AG10803 (cell line): ENCODE data around the gene MYL5.
A peak's percentile ranks its signal among the peaks of the same experiment; 100 is the strongest.

Source experiments
- DNase-seq: peaks from one replicate; pipeline ENCODE4 v3.0.0; 2010; ENCODE audit warnings: low read depth
- H3K4me3 ChIP-seq: 2 replicates; pipeline ENCODE4 v1.5.1; 2011; ENCODE audit warnings: mild to moderate bottlenecking, low read length, control low read depth
- CTCF ChIP-seq: conservative IDR thresholded peaks from 2 replicates; pipeline ENCODE4 v1.5.1; 2011; ENCODE audit warnings: mild to moderate bottlenecking, low read length, control low read depth, inconsistent platforms

Gene MYL5

GRCh38 chr4:686413-687040 is 12.2 kb downstream of the MYL5 start:
- DNase-seq, result no peak
- no peak overlapping the region for H3K4me3 ChIP-seq
- no peak for TF ChIP-seq CTCF

DNA sequence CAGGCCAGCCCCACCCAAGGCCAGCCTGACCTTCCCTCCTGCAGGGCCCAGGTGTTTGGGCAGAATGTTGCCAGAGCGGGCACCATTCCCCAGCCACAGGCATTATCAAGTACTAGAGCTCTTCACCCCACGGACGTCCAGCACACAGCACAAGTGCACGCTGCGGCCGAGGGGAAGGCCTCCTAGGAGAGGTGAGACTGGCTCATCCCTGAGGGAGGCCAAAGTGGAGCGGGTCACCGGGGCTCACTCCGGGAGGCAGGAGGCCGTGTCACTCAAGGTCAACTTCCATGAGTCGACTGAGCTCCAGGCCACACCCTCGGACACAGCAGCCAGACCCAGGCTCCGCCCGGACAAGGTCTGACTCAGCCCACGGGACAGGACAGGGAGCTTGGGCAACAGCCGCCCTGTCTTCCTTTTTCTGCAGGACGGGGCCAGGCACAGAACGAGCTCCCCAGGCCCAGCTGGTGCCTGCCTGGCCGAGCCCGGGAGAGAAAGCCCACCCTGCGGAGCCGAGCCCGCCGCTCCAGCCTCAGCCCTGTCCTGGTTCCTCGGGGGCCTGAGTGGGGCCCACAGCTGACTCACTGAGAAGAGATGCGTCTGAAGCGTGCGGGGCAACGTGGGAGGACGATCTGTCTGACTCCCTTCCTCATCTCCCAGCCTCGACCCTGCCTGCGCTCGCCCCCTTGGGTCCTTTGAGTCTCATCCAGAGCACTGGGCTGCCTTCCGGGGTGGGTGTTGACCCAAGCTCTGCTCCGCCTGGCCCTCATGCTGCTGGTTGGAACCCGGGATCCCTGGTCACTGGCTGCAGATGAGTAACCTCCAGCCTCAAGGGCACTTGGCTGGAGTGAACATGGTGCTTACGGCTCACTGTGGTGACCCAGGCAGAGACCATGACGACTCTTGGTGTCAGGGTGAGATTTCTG is 13.0 kb downstream of the MYL5 start:
- peak overlapping the region; percentile 61 for H3K4me3 ChIP-seq
- DNase-seq, result peak; percentile 87
- no peak for TF ChIP-seq CTCF

- DNase-seq, result no peak
- H3K4me3 ChIP-seq, result peak overlapping the region; percentile 61
- no peak for TF ChIP-seq CTCF
Observed at GRCh38 chr4:687971-688853, 13.9 kb downstream of the MYL5 start.

DNA sequence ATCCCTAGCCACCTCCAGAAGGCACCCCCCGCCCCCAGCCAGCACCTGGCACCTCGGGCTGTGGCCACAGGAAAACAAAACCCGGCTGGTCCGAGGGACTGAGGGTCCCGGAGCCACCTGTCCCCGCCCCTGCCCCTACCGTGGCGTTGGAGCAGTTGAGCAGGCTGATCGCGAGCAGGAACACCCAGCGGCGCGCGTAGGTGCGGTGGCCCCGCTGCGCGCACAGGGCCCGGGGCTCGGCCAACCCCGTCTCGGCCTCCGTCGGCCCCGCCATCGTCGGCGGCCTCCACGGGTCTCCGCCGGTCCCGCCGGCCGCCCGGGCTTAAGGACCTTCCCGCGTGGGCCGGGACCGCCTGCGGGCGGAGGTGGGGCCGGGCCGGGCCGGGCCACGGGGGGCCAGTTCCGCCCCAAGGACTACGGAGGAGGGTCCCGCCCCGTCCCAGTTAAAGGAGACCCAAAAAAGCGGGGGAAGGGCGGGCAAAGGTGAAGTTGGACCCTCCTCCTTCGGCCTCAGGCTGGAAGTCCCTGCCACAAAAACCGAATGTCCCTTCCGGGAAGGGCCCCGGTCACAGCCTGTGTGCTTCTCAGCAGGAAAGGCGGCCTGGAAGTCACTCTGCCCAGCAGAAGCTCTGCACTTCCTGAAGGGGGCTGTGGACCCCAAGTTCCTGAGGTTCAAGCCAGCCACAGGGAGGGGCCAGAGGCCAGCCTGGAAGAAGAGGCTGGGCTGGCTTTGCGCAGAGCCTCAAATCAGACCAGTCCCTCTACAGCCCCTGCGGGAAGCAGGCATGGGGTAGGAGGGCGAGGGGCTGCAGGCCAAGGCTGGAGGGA is 14.7 kb downstream of the MYL5 start, which contains the start of gene SLC49A3:
Gene SLC49A3, minus strand, starts transcription at position 298 of the 828 bp plus-strand sequence. Its CDS starts 24 bp downstream, at position 274.
- TF ChIP-seq CTCF, result 0 out of 2 replicates have a peak, but pooled peaks have one; percentile 11
- DNase-seq, result peak; percentile 25
- peak within 1 kb of the TSS; percentile 61 for H3K4me3 ChIP-seq

GRCh38 chr4:689723-690122 is 15.4 kb downstream of the MYL5 start:
- no peak for TF ChIP-seq CTCF
- H3K4me3 ChIP-seq, result peak overlapping the region; percentile 52
- DNase-seq, result no peak
